Skin of body (tissue), 3 donors: ENCODE measurements around the gene PTBP1. TPM values are rescaled to one million over a fixed set of nuclear protein-coding genes. Genes with fewer than 3 reads are reported as not detected.
"Not testable (repeated sequence)": the region's sequence is repeated elsewhere in the genome, so short reads cannot be mapped to it uniquely, and the experiment has no call there.

ENCODE experiments used
- DNase-seq: peaks from one replicate; lab custom pipeline; 2025; lab: John Stamatoyannopoulos, UW
- small RNA-seq: library from RNA; depleted of rRNA; stranded (forward); fragments of <200 nt; gene quantifications from one replicate; pipeline ENCODE3, GENCODE V24; 2014; ENCODE audit warnings: low replicate concordance
- total RNA-seq: library from RNA; depleted of rRNA; stranded (reverse); fragments of >200 nt; gene quantifications from one replicate; pipeline ENCODE4 v1.2.3, GENCODE V29; 2014

The PTBP1 gene
- total RNA-seq, 1 donor from 2014 or later: 106 TPM

GRCh38 chr19:853014-853585 lies 55.8 kb downstream of the PTBP1 start:
- DNase-seq: no peak

GRCh38 chr19:853614-854220 lies 56.5 kb downstream of the PTBP1 start:
- DNase-seq: not testable (repeated sequence)

- DNase-seq: no peak
These were observed 57.3 kb downstream of the PTBP1 start for GRCh38 chr19:854549-854948.

- no peak for DNase-seq
These were observed 57.9 kb downstream of the PTBP1 start for GRCh38 chr19:855142-855541.

- no peak for DNase-seq
These were observed 58.4 kb downstream of the PTBP1 start for GRCh38 chr19:855566-856120.

- no peak for DNase-seq
These were observed 61.0 kb downstream of the PTBP1 start for GRCh38 chr19:858284-858683.

- no peak for DNase-seq
These were observed 61.9 kb downstream of the PTBP1 start, which contains the start of gene CFD for GRCh38 chr19:858868-859843. Gene CFD (plus strand): TSS chr19:859664. CDS start chr19:859690, 26 bp downstream.

GRCh38 chr19:861141-861755 lies 64.0 kb downstream of the PTBP1 start:
- DNase-seq: no peak

Small RNA genes lying within 50 kb of the gene (small RNA-seq; reads per million reads assigned to genes)
- not detected for gene MIR3187

Other genes starting within 250 kb of the PTBP1 start
- 157 TPM for gene BSG, start 224.9 kb upstream of the PTBP1 start, total RNA-seq
- gene HCN2, start 207.6 kb upstream of the PTBP1 start, total RNA-seq: 0.59 TPM
- 15.6 TPM for gene POLRMT, start 163.9 kb upstream of the PTBP1 start, total RNA-seq
- 1.4 TPM for gene FGF22, start 157.6 kb upstream of the PTBP1 start, total RNA-seq
- 17.5 TPM for gene RNF126, start 134.2 kb upstream of the PTBP1 start, total RNA-seq
- gene FSTL3, start 121.1 kb upstream of the PTBP1 start, total RNA-seq: 21.0 TPM
- 0.69 TPM for gene PRSS57, start 102.0 kb upstream of the PTBP1 start, total RNA-seq
- 25.4 TPM for gene PALM, start 88.5 kb upstream of the PTBP1 start, total RNA-seq
- gene MISP, start 46.3 kb upstream of the PTBP1 start, total RNA-seq: 1.2 TPM
- 0.89 TPM for gene PLPPR3, start 24.5 kb downstream of the PTBP1 start, total RNA-seq
- gene AZU1, start 30.4 kb downstream of the PTBP1 start, total RNA-seq: 12.8 TPM
- gene PRTN3, start 43.5 kb downstream of the PTBP1 start, total RNA-seq: 28.9 TPM
- 24.0 TPM for gene ELANE, start 54.9 kb downstream of the PTBP1 start, total RNA-seq
- 79.1 TPM for gene CFD, start 62.2 kb downstream of the PTBP1 start, total RNA-seq
- 16.5 TPM for gene MED16, start 95.7 kb downstream of the PTBP1 start, total RNA-seq
- not detected for gene RNU6-9, start 96.0 kb downstream of the PTBP1 start, total RNA-seq
- 28.7 TPM for gene R3HDM4, start 115.8 kb downstream of the PTBP1 start, total RNA-seq
- gene KISS1R, start 119.9 kb downstream of the PTBP1 start, total RNA-seq: not detected
- 12.8 TPM for gene ARID3A, start 128.6 kb downstream of the PTBP1 start, total RNA-seq
- 34.1 TPM for gene WDR18, start 186.9 kb downstream of the PTBP1 start, total RNA-seq
- 0.20 TPM for gene GRIN3B, start 203.0 kb downstream of the PTBP1 start, total RNA-seq
- gene TMEM259, start 223.7 kb downstream of the PTBP1 start, total RNA-seq: 40.6 TPM
- gene RNU6-2, start 224.1 kb downstream of the PTBP1 start, total RNA-seq: not detected
- gene CNN2, start 229.2 kb downstream of the PTBP1 start, total RNA-seq: 58.2 TPM
- 4.8 TPM for gene ABCA7, start 242.7 kb downstream of the PTBP1 start, total RNA-seq